Measurements from ENCODE around the gene TCL1A.

Gene TCL1A

GRCh38 chr14:95756751-95757150 is 42.8 kb upstream of the TCL1A start:
- TF ChIP-seq, protein P1, sequence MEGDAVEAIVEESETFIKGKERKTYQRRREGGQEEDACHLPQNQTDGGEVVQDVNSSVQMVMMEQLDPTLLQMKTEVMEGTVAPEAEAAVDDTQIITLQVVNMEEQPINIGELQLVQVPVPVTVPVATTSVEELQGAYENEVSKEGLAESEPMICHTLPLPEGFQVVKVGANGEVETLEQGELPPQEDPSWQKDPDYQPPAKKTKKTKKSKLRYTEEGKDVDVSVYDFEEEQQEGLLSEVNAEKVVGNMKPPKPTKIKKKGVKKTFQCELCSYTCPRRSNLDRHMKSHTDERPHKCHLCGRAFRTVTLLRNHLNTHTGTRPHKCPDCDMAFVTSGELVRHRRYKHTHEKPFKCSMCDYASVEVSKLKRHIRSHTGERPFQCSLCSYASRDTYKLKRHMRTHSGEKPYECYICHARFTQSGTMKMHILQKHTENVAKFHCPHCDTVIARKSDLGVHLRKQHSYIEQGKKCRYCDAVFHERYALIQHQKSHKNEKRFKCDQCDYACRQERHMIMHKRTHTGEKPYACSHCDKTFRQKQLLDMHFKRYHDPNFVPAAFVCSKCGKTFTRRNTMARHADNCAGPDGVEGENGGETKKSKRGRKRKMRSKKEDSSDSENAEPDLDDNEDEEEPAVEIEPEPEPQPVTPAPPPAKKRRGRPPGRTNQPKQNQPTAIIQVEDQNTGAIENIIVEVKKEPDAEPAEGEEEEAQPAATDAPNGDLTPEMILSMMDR (IDR thresholded peaks at IDR 0.05), result no peak
- Mint-ChIP-seq H3K4me3 (no peak overlapping the region), H3K9me3 (no peaks in the 10 kb centered on the region), H3K36me3 (ENCODE audit: low read depth) (no peaks in the 10 kb centered on the region), H3K27ac (no peak overlapping the region), H3K4me1 (peaks cover 7% of the 10 kb centered on the region), H3K27me3 (ENCODE audit: low read depth, poor library complexity) (peaks cover 13% of the 10 kb centered on the region)
- no peak for DNase-seq

DNA sequence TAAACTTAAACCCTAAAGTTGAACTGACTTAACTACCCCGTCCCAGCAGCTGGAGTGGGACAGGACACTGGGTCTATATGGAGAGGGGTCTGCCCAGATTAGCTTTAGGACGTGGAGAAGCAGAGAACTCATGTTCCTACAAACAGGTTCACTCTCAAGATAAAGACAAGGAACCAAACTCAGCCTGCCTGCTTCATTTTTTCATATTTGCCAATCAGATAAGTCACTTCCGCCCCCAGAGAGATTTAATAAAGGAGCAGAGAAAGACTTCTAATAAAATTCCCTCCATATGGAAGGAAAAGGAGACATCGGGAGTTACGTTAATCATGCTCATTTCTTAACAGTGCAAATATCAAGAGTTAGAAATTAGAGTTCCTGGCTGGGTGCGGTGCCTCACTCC is 42.2 kb upstream of the TCL1A start:
- no peaks in the 10 kb centered on the region for H3K9me3 Mint-ChIP-seq
- no peak for DNase-seq

DNA sequence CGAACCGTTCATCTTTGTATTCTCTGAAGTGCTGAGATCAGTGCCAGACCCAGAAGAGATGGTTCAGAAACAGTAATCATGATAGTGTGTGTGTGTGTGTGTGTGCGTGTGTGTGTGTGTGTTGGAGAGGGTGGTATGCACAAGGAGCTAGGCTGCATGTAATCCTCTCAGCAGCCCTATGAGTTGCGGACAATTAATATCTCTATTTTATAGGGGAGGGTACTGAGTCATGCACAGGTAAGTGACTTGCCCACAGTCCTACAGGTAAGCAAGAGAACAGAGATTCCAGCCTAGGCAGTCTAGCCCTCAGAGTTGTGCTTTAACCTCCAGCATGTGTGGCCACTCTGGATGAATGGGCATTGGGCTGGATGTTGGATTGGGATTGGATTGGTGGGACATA is 27.9 kb upstream of the TCL1A start:
- peaks cover 20% of the 10 kb centered on the region for H3K27me3 Mint-ChIP-seq (ENCODE audit: low read depth, poor library complexity)
- no peak for DNase-seq
- TF ChIP-seq, protein P1 (IDR thresholded peaks at IDR 0.05), result no peak
- H3K36me3 Mint-ChIP-seq (ENCODE audit: low read depth), result no peaks in the 10 kb centered on the region
- no peak overlapping the region for H3K4me3 Mint-ChIP-seq
- H3K4me1 Mint-ChIP-seq, result peaks cover 13% of the 10 kb centered on the region
- H3K27ac Mint-ChIP-seq, result no peak overlapping the region
- H3K9me3 Mint-ChIP-seq, result no peaks in the 10 kb centered on the region

More for the DNA sequence above, 42.2 kb upstream of the TCL1A start:
- H3K36me3 Mint-ChIP-seq (ENCODE audit: low read depth), result no peaks in the 10 kb centered on the region
- H3K27ac Mint-ChIP-seq, result no peak overlapping the region
- H3K4me3 Mint-ChIP-seq, result no peak overlapping the region
- H3K4me1 Mint-ChIP-seq, result peaks cover 2% of the 10 kb centered on the region
- TF ChIP-seq, protein P1 (IDR thresholded peaks at IDR 0.05), result no peak
- peaks cover 10% of the 10 kb centered on the region for H3K27me3 Mint-ChIP-seq (ENCODE audit: low read depth, poor library complexity)

DNA sequence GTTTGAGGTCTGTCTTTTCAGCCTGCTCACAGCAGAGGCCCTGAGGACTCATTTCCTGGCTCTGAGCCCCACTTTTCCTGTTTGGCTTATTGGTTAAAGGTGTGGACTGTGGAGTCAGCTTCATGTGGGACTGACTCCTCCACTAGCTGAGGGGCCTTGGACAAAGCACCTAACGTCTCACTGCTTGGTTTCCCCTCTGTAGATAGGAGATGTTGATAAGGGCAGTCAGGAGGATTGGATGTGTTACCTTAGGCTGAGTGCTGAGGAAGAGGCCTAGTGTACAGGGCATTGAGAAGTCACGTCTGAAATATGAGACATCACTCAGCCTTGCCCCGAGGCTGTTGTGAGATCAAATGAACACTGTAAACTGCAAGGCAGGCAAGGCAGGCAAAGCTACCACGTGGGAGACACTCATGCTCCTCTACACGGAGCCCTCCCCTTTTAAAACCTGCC is 27.1 kb upstream of the TCL1A start:
- H3K36me3 Mint-ChIP-seq (ENCODE audit: low read depth), result no peaks in the 10 kb centered on the region
- H3K4me1 Mint-ChIP-seq, result peaks cover 13% of the 10 kb centered on the region
- H3K27me3 Mint-ChIP-seq (ENCODE audit: low read depth, poor library complexity), result peaks cover 24% of the 10 kb centered on the region
- TF ChIP-seq, protein P1 (IDR thresholded peaks at IDR 0.05), result no peak
- no peak overlapping the region for H3K27ac Mint-ChIP-seq
- DNase-seq, result no peak
- H3K4me3 Mint-ChIP-seq, result no peak overlapping the region
- H3K9me3 Mint-ChIP-seq, result no peaks in the 10 kb centered on the region

DNA sequence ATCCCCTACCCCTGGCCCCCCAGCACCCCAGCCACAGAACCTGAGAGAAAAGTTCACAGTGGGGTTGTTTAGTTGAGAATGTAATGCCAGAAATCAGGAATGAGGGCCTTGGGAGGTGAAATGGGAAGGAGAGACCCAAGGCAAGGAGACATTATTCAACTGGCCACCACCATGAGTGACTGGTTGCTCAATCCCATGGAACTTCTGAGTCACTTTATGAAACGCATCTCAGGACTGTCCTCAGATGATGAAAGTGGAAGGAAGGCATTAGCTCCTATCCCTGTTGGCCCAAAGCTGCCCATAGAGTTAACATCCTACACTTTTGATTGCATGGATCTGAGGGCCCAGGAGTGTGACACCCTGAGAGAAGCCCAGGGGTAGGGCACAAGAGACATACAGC is 25.4 kb upstream of the TCL1A start:
- TF ChIP-seq, protein P1 (IDR thresholded peaks at IDR 0.05), result no peak
- Mint-ChIP-seq H3K9me3 (no peaks in the 10 kb centered on the region), H3K4me3 (no peak overlapping the region), H3K27ac (no peak overlapping the region), H3K4me1 (peaks cover 13% of the 10 kb centered on the region), H3K27me3 (ENCODE audit: low read depth, poor library complexity) (peaks cover 26% of the 10 kb centered on the region), H3K36me3 (ENCODE audit: low read depth) (no peaks in the 10 kb centered on the region)
- no peak for DNase-seq

DNA sequence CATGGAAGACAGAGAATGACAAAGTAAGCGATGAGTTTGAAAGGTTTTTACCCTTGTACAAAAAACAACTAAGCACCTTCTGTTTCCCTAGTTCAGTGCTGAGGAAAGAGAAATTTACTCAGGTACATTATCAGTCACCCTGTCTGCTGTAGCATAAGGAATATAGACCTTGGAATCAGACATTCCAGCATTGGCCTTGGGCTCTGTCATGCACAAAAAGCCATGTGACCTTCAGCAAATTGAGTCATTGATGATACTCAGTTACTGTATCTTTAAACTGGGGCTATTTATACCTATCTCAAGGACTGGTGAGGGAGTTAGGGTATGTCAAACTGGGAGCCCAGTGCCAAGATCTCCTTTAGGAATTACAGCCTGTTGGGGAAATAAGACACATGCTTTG is 19.3 kb upstream of the TCL1A start:
- Mint-ChIP-seq H3K27me3 (ENCODE audit: low read depth, poor library complexity) (peaks cover 27% of the 10 kb centered on the region), H3K4me1 (no peaks in the 10 kb centered on the region), H3K9me3 (no peaks in the 10 kb centered on the region)

More for the DNA sequence above, 19.3 kb upstream of the TCL1A start:
- TF ChIP-seq, protein P1 (IDR thresholded peaks at IDR 0.05), result no peak
- Mint-ChIP-seq H3K36me3 (ENCODE audit: low read depth) (no peaks in the 10 kb centered on the region), H3K27ac (no peak overlapping the region), H3K4me3 (no peak overlapping the region)
- no peak for DNase-seq
